Measurements from ENCODE around the gene LRRC47.

LRRC47 gene

GRCh38 chr1:3787349-3787715 is 9.0 kb downstream of the LRRC47 start:
- DNase-seq (ENCODE audit: low read depth, low spot score): no peak

GRCh38 chr1:3786468-3787348 is 9.6 kb downstream of the LRRC47 start:
- no peak for DNase-seq (ENCODE audit: low read depth, low spot score)

GRCh38 chr1:3785456-3786157 is 10.7 kb downstream of the LRRC47 start:
- DNase-seq (ENCODE audit: low read depth, low spot score): no peak

- DNase-seq (ENCODE audit: low read depth, low spot score): no peak
Measured at GRCh38 chr1:3785045-3785444, 11.3 kb downstream of the LRRC47 start.

GRCh38 chr1:3783651-3784474 is 12.4 kb downstream of the LRRC47 start:
- no peak for DNase-seq (ENCODE audit: low read depth, low spot score)

- no peak for DNase-seq (ENCODE audit: low read depth, low spot score)
Measured at GRCh38 chr1:3780901-3781300, 15.4 kb downstream of the LRRC47 start.

- DNase-seq (ENCODE audit: low read depth, low spot score): no peak
Measured at GRCh38 chr1:3779912-3780416, 16.3 kb downstream of the LRRC47 start.

- DNase-seq (ENCODE audit: low read depth, low spot score): no peak
Measured at GRCh38 chr1:3779265-3779911, 16.9 kb downstream of the LRRC47 start.

- no peak for DNase-seq (ENCODE audit: low read depth, low spot score)
Measured at GRCh38 chr1:3778590-3779264, 17.6 kb downstream of the LRRC47 start.

- DNase-seq (ENCODE audit: low read depth, low spot score): no peak
Measured at GRCh38 chr1:3777647-3778589, 18.4 kb downstream of the LRRC47 start.

- DNase-seq (ENCODE audit: low read depth, low spot score): no peak
Measured at GRCh38 chr1:3777078-3777547, 19.2 kb downstream of the LRRC47 start.

- DNase-seq (ENCODE audit: low read depth, low spot score): no peak
Measured at GRCh38 chr1:3776231-3776961, 19.9 kb downstream of the LRRC47 start.

GRCh38 chr1:3775490-3776230 is 20.6 kb downstream of the LRRC47 start:
- DNase-seq (ENCODE audit: low read depth, low spot score): peak; percentile 30

GRCh38 chr1:3774946-3775489 is 21.3 kb downstream of the LRRC47 start:
- DNase-seq (ENCODE audit: low read depth, low spot score): no peak

- DNase-seq (ENCODE audit: low read depth, low spot score): no peak
Measured at GRCh38 chr1:3774276-3774945, 21.9 kb downstream of the LRRC47 start.

- no peak for DNase-seq (ENCODE audit: low read depth, low spot score)
Measured at GRCh38 chr1:3773572-3774275, 22.6 kb downstream of the LRRC47 start.
